Activated CD4-positive, alpha-beta memory T cell treated with anti-CD3 and anti-CD28 coated beads, Interleukin-2, amount 10 ng/mL, durations not matched to agents 7 days and 5 days (primary cell): Measurements from ENCODE around the gene DYNLL1. TPM values are rescaled to one million over a fixed set of nuclear protein-coding genes. Genes with fewer than 3 reads are reported as not detected.
"Not testable (repeated sequence)": the region's sequence is repeated elsewhere in the genome, so short reads cannot be mapped to it uniquely, and the experiment has no call there.

ENCODE experiments used
- CTCF ChIA-PET: fragments of 350-600 bp; sonication (Branson Sonifier 250); formaldehyde crosslinking; loops from one replicate; lab custom pipeline; 2021; ENCODE audit warnings: antibody characterized with exemption, inconsistent platforms; lab: Charles Lee
- POLR2A ChIA-PET: fragments of 350-600 bp; sonication (Branson Sonifier 250); formaldehyde crosslinking; loops from one replicate; lab custom pipeline; 2021; ENCODE audit warnings: antibody characterized with exemption; lab: Charles Lee
- DNase-seq: peaks from one replicate; pipeline ENCODE4 v3.0.0-alpha.2; 2020
- H3K27ac Mint-ChIP-seq: one replicate; pipeline ENCODE4 v1.8.0; 2021; ENCODE audit warnings: mild to moderate bottlenecking, mixed read lengths
- H3K27me3 Mint-ChIP-seq: one replicate; pipeline ENCODE4 v1.8.0; 2021; ENCODE audit warnings: mixed read lengths
- H3K36me3 Mint-ChIP-seq: one replicate; pipeline ENCODE4 v1.8.0; 2021; ENCODE audit warnings: low read depth, mixed read lengths
- H3K4me1 Mint-ChIP-seq: one replicate; pipeline ENCODE4 v1.8.0; 2021; ENCODE audit warnings: mixed read lengths
- H3K4me3 Mint-ChIP-seq: one replicate; pipeline ENCODE4 v1.8.0; 2021; ENCODE audit warnings: mild to moderate bottlenecking, mixed read lengths
- H3K9me3 Mint-ChIP-seq: one replicate; pipeline ENCODE4 v1.8.0; 2021; ENCODE audit warnings: mixed read lengths
- total RNA-seq, 2 experiments: library from RNA; stranded (reverse); gene quantifications; one replicate each; pipeline ENCODE4 v1.2.3, GENCODE V29; 2021

DYNLL1 gene
- total RNA-seq, 2 experiments from 2014 or later: 209 to 216 TPM

DNA sequence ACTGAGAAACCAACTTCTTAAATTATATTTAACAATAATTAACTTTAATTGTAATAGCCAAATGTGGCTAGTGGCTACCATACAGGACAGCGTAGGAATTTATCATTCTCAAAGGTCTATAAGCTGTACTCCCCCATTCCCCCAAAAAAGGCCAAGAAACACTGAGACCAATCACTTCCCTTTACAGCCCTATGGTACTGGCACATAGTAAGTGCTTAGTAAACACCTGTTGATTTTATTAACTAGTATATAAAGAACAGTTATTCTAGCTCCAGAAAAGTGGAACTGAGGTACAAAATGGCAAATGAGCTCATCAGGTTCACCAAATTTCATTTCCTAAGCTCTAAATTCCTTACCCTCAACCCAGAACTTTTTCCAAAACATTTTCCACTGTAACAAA lies 20.3 kb upstream of the DYNLL1 start:
- Mint-ChIP-seq H3K4me1 (peaks cover 27% of the 10 kb centered on the region), H3K9me3 (no peaks in the 10 kb centered on the region), H3K27ac (no peak overlapping the region), H3K27me3 (peaks cover 2% of the 10 kb centered on the region), H3K36me3 (no peaks in the 10 kb centered on the region), H3K4me3 (no peak overlapping the region)
- CTCF ChIA-PET: interaction anchor here (1.3 kb wide), 1 partner anchor 59 kb away, joined by 3 read pairs; a partner anchor contains a TSS
- no peak for DNase-seq
- POLR2A ChIA-PET: interaction anchor here (1.1 to 1.7 kb wide), 2 partner anchors 20 to 32 kb away, joined by 3 to 6 read pairs; partner anchors contain the start of gene DYNLL1

DNA sequence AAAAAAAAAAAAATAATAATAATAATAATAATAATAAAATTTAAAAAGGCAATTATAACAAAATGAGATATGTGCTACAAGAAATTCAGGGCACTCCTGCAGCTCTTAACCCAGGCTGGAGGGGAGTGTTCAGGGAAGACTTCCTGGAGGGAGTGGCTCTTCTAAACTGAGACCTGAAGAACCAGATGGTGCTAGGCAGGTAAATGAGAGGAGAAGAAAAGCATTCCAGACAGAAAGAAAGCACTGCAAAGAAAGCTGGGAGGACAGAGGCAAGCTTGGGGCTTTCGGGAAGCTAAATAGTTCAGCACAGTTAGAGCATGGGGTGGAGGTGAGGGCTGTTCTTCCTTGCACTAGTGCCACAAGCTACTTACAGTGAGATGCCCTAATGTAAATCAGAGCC lies 16.5 kb upstream of the DYNLL1 start:
- Mint-ChIP-seq H3K36me3 (peaks cover 2% of the 10 kb centered on the region), H3K4me3 (no peak overlapping the region), H3K9me3 (no peaks in the 10 kb centered on the region), H3K27ac (no peak overlapping the region), H3K27me3 (no peaks in the 10 kb centered on the region), H3K4me1 (peaks cover 22% of the 10 kb centered on the region)
- ChIA-PET POLR2A (interaction anchor here (2.2 kb wide), 1 partner anchor 10 kb away, joined by 10 read pairs; the partner anchor contains the start of gene SRSF9), CTCF (no interaction called here)
- DNase-seq: no peak

DNA sequence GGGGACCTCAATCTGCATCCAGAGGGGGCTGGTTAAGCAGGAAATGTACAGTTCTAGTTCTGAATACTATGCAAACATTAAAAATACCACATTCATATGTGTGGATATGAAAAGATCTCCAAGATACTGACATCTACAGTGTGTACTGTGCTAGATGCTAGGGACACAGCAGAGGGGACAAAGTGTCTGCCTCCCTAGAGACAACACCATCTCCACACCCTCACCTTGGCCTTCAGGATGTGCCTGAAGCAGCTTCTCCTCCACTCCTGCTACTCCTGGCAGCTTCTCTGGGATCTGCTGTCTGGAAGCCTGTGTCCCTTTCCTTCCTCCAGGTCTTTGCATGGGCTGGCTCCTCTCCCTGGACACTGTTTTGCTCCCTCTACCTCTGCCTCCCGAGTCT lies 15.7 kb upstream of the DYNLL1 start:
- Mint-ChIP-seq H3K4me1 (peaks cover 18% of the 10 kb centered on the region), H3K4me3 (no peak overlapping the region), H3K27me3 (no peaks in the 10 kb centered on the region), H3K27ac (no peak overlapping the region), H3K36me3 (peaks cover 2% of the 10 kb centered on the region), H3K9me3 (no peaks in the 10 kb centered on the region)
- CTCF ChIA-PET: no interaction called here
- POLR2A ChIA-PET: interaction anchor here (1.3 to 2.2 kb wide), 2 partner anchors 11 to 55 kb away, joined by 3 to 10 read pairs; partner anchors contain the start of gene SRSF9
- DNase-seq: no peak

DNA sequence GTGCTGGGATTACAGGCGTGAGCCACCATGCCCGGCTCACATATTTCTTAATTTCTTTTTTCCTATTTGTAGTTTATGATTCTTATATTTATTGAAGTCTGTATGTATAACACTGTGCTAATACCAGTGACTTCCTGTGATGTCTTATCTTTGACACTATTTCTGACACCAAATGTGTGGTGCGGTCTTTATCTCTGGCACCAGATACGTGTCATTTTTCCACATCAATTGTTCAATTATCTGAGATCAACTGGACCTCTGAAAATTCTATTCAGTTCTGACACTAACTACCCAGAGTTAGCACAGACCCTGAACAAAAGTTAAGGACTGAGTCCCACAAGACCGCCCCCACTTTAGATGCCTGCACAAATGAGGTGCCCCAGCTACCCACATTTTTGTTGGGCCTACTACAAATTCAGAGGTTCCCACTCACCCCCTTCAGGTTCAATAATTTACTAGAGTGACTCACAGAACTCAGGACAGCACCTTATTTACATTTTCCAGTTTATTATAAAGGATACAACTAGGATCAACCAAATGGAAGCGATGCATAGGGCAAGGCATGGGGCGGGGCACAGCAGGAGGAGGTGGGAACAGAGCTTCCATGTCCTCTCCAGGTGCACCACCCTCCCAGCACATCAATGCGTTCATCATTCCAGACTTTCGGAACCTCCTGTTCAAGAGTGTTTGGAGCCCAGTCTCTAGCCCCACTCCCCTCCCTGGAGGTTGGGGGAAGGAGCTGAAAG lies 14.7 kb upstream of the DYNLL1 start:
- peaks cover 2% of the 10 kb centered on the region for H3K36me3 Mint-ChIP-seq
- H3K27me3 Mint-ChIP-seq: no peaks in the 10 kb centered on the region
- peak overlapping the region; percentile 9 for H3K27ac Mint-ChIP-seq
- peaks cover 18% of the 10 kb centered on the region for H3K4me1 Mint-ChIP-seq
- ChIA-PET POLR2A (interaction anchor here (1.0 to 1.3 kb wide), 2 partner anchors 15 to 54 kb away, joined by 3 read pairs; partner anchors contain the start of gene DYNLL1), CTCF (interaction anchor here (0.8 kb wide), 1 partner anchor 11 kb away, joined by 3 read pairs; the partner anchor contains the start of gene SRSF9)
- H3K4me3 Mint-ChIP-seq: no peak overlapping the region
- H3K9me3 Mint-ChIP-seq: no peaks in the 10 kb centered on the region
- DNase-seq: no peak

DNA sequence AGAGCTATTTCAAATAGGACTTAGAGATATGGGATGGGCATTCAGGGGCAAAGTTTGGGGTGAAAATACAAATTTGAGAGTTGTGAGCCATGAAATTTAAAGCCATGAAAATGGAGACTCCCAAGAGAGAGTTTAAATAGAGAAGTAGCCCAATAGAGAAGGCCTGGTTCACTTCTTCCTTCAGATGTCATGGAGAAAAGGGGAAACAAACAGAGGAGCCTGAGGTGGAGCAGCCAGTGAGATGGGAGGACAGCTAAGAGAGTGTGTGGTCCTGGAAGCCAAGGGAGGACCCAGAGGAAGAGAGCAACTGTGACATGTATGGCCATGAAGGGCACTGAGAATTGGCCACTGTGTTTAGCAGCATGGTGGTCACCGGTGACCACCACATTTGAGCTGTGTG lies 12.3 kb upstream of the DYNLL1 start:
- Mint-ChIP-seq H3K27me3 (no peaks in the 10 kb centered on the region), H3K9me3 (no peaks in the 10 kb centered on the region), H3K27ac (no peak overlapping the region), H3K4me1 (peaks cover 18% of the 10 kb centered on the region), H3K4me3 (no peak overlapping the region), H3K36me3 (peaks cover 2% of the 10 kb centered on the region)
- ChIA-PET POLR2A (interaction anchor here (0.6 to 2.2 kb wide), 2 partner anchors 14 to 117 kb away, joined by 3 to 9 read pairs; partner anchors contain the start of gene SRSF9), CTCF (interaction anchor here (0.6 to 1.5 kb wide), 3 partner anchors 14 to 135 kb away, joined by 4 to 7 read pairs (median 5); partner anchors contain the start of gene SRSF9)
- DNase-seq: no peak

DNA sequence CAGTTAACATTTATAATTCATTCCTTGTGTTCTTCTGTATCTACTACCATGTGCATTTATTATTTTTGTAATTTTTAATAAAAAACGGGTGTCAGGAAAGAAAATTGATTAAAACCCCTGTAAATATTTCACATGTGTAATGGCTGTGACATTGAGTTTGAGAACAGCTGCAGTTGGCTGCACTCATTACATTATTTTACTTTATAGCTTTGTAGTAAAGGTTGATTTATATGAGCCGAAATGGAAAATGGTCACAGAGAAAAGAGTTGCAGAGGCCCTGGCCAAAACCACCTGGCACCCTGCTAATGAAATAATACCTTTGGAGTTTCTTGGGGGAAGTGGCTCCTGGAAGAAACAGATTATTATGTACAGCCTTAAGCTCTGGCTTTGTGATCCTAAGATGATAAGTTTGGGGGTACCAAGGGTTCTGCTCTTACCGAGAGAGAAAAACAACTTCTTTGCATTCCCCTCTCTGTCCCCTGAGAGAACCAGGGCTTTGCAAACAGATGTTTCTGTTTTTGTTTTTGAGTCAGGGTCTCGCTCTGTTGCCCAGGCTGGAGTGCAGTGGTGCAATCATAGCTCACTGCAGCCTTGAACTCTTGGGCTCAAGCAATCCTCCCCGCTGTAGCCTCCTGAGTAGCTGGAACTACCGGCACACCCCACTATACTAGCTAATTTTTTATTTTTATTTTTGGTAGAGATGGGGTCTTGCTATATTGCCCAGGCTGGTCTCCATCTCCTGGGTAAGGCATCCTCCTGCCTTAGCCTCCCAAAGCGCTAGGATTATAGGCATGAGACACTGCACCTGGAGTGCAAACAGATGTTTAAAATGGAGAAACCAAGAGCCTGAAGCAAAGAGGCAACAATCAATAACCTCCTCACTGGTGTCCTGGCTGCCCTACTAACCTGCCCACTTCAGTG lies 9.7 kb upstream of the DYNLL1 start:
- Mint-ChIP-seq H3K27ac (no peak overlapping the region), H3K9me3 (no peaks in the 10 kb centered on the region), H3K4me1 (peaks cover 2% of the 10 kb centered on the region), H3K27me3 (no peaks in the 10 kb centered on the region), H3K4me3 (no peak overlapping the region), H3K36me3 (peaks cover 2% of the 10 kb centered on the region)
- no peak for DNase-seq
- POLR2A ChIA-PET: no interaction called here
- CTCF ChIA-PET: interaction anchor here (0.8 to 1.1 kb wide), 2 partner anchors 11 to 16 kb away, joined by 3 read pairs; no protein-coding TSS in a partner anchor

DNA sequence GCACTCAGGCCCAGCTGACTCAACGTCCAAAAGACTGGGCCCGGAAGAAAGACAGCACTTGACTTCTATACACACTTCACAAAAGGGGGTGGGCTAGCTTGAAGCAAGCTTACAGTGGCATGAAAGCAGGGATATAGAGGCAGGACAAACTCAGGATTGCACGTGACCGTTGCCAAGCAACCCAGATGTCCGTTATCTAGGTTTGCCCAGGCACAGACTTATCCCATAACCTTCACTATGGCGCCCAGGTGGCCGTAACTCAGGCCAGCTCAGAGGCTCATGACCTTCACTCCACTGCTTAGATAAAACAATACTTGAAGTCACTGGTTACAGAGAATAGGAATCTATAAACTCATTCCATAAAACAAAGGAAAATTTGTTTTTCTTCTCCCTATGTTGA lies 8.4 kb upstream of the DYNLL1 start:
- H3K27ac Mint-ChIP-seq, DNase-seq, POLR2A ChIA-PET, H3K36me3 Mint-ChIP-seq, H3K4me1 Mint-ChIP-seq, H3K4me3 Mint-ChIP-seq, H3K9me3 Mint-ChIP-seq, H3K27me3 Mint-ChIP-seq: not testable (repeated sequence)
- CTCF ChIA-PET: interaction anchor here (0.8 kb wide), 1 partner anchor 9 kb away, joined by 3 read pairs; no protein-coding TSS in a partner anchor

DNA sequence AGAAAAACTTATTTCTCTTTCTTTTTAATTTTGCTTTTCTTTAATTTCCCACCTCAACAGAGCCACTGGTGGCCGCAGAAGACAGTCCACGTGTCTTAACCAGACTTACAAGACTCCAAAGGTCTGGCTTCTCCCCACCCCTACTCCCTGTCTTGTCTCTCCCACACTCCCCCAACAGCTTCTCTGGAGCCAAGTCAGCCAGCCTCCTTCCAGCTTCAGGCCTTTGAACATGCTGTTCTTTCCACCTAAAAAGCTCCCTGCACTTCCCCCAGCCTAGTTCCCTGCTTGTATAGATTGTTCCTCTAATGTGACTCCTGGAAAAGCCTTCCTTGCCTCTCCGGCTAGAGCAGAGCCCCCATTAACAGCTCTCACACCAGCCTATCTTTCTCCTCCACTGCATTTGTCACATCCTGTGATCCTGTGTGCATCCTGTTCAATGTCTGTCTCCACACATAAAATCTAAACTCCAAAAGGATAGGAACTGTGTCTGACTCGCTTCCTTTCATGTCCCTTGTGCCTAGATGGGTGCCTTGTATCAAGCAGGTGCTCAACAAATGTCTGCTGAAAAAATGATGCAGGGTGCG lies 7.8 kb upstream of the DYNLL1 start:
- Mint-ChIP-seq H3K27me3 (no peaks in the 10 kb centered on the region), H3K4me1 (no peaks in the 10 kb centered on the region), H3K36me3 (peaks cover 2% of the 10 kb centered on the region), H3K4me3 (no peak overlapping the region), H3K27ac (no peak overlapping the region), H3K9me3 (no peaks in the 10 kb centered on the region)
- POLR2A ChIA-PET: no interaction called here
- CTCF ChIA-PET: interaction anchor here (2.8 kb wide), 1 partner anchor 18 kb away, joined by 13 read pairs; the partner anchor contains the start of gene SRSF9
- DNase-seq: no peak

DNA sequence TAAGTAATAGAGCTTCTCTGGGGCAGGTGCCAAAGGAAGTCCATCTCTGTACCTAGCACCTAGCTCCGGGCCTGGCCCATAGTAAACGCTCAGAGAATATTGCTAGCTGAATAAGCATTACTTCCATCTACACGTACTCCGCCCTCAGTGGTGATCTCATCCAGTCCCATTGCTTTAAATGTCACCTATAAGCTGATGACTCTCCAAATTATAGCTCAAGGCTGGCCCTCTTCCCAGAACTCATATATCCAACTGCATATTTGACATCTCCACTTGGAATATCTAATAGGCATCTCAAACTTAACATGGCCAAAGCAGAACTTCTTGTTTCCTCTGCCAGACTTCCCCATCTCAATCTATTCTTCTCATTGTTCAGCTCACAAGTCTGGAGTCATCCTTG lies 6.9 kb upstream of the DYNLL1 start:
- H3K9me3 Mint-ChIP-seq: no peaks in the 10 kb centered on the region
- H3K27ac Mint-ChIP-seq: no peak overlapping the region
- H3K36me3 Mint-ChIP-seq: no peaks in the 10 kb centered on the region
- POLR2A ChIA-PET: no interaction called here
- no peak for DNase-seq
- H3K4me3 Mint-ChIP-seq: no peak overlapping the region
- H3K4me1 Mint-ChIP-seq: no peaks in the 10 kb centered on the region
- no peaks in the 10 kb centered on the region for H3K27me3 Mint-ChIP-seq
- CTCF ChIA-PET: interaction anchor here (0.8 to 2.8 kb wide), 2 partner anchors 19 to 36 kb away, joined by 3 to 13 read pairs; partner anchors contain the start of gene SRSF9

DNA sequence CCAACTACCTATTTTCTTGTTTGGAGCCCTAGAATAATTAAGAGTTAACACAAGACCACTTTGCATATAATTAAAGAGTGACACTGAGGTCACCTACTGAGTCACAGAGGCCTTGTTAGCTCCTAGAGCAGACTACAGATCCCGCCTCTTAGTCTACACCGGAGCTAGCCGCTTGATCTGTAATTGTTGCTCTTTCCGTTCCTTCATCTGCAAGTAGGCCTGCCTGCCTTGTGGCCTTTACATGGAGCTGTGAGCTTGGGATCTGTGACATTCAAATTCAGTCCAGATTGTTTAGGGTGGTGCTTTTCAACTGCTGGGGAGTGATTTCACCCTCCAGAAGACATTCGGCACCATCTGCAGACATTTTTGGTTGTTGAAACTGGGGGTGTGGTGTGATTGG lies 5.6 kb upstream of the DYNLL1 start:
- Mint-ChIP-seq H3K27me3 (no peaks in the 10 kb centered on the region), H3K4me1 (peaks cover 6% of the 10 kb centered on the region), H3K4me3 (no peak overlapping the region), H3K36me3 (no peaks in the 10 kb centered on the region), H3K27ac (no peak overlapping the region), H3K9me3 (no peaks in the 10 kb centered on the region)
- DNase-seq: no peak
- ChIA-PET CTCF (interaction anchor here (2.8 kb wide), 1 partner anchor 20 kb away, joined by 13 read pairs; the partner anchor contains the start of gene SRSF9), POLR2A (interaction anchor here (0.8 to 1.5 kb wide), 2 partner anchors 15 to 21 kb away, joined by 3 to 5 read pairs; partner anchors contain the start of gene SRSF9)

DNA sequence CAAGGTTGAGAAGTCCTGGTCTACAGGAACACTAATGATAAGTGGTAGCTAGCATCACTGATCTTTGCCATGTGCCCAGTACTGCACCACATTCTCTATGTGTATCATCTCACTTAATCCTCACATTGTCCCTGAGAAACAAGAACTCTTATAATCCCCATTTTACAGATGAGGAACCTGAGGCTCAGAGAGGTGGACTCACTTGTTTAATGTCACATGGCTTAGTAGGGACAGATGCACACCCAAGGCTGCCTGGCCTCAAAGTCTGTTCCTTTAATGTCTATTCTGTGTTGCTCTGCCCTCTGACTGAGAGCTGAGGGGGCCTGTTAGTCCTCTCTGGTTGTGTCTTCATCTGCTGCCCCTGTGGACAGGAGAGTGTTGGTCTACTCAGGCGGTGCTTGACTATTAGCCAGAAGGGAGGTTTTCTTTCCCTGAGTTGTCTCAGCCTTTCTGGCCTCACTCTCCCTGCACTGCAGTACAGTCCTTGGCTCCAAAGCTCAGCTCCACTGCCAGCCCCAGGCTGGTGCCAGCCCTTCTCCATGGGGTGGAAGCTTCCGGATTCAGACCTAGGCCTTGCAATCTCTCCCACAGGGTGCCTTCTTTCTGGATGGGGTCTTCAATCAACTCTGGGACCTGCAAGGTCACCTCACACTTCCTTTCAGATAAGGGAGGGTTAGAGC lies 4.9 kb upstream of the DYNLL1 start:
- H3K27ac Mint-ChIP-seq: no peak overlapping the region
- no peaks in the 10 kb centered on the region for H3K27me3 Mint-ChIP-seq
- H3K9me3 Mint-ChIP-seq: no peaks in the 10 kb centered on the region
- CTCF ChIA-PET: interaction anchor here (2.8 kb wide), 1 partner anchor 21 kb away, joined by 13 read pairs; the partner anchor contains the start of gene SRSF9
- no peak for DNase-seq
- peaks cover 10% of the 10 kb centered on the region for H3K4me1 Mint-ChIP-seq
- no peak overlapping the region for H3K4me3 Mint-ChIP-seq
- POLR2A ChIA-PET: interaction anchor here (0.7 to 1.5 kb wide), 3 partner anchors 14 to 44 kb away, joined by 3 to 5 read pairs (median 3); partner anchors contain the start of gene SRSF9
- no peaks in the 10 kb centered on the region for H3K36me3 Mint-ChIP-seq
